Measurements from ENCODE around the gene HIGD2B.
"Not testable (repeated sequence)": the region's sequence is repeated elsewhere in the genome, so short reads cannot be mapped to it uniquely, and the experiment has no call there.

Gene HIGD2B

GRCh38 chr15:72671525-72671924 lies 14.5 kb downstream of the HIGD2B start:
- H3K4me3 ChIP-seq (ENCODE audit: low read depth, low read length), result no peak overlapping the region
- no peak for DNase-seq (ENCODE audit: low read depth)
- no peak for TF ChIP-seq CTCF (IDR thresholded peaks at IDR 0.05; ENCODE audit: insufficient read depth, low read depth, low read length, missing control alignments)

- DNase-seq (ENCODE audit: low read depth), result peak; percentile 74
- TF ChIP-seq CTCF (IDR thresholded peaks at IDR 0.05; ENCODE audit: insufficient read depth, low read depth, low read length, missing control alignments), result peak; percentile 75
- peak overlapping the region; percentile 27; the same call in 1 of the 2 replicates for H3K4me3 ChIP-seq (ENCODE audit: low read depth, low read length)
Observed at GRCh38 chr15:72670656-72671352, 15.2 kb downstream of the HIGD2B start.

- DNase-seq (ENCODE audit: low read depth); H3K4me3 ChIP-seq (ENCODE audit: low read depth, low read length): not testable (repeated sequence)
Observed at GRCh38 chr15:72669803-72670202, 16.2 kb downstream of the HIGD2B start.

- H3K4me3 ChIP-seq (ENCODE audit: low read depth, low read length); DNase-seq (ENCODE audit: low read depth): not testable (repeated sequence)
Observed at GRCh38 chr15:72665706-72666105, 20.3 kb downstream of the HIGD2B start.

GRCh38 chr15:72663931-72664330 lies 22.1 kb downstream of the HIGD2B start:
- not testable (repeated sequence) for DNase-seq (ENCODE audit: low read depth); H3K4me3 ChIP-seq (ENCODE audit: low read depth, low read length)

- not testable (repeated sequence) for H3K4me3 ChIP-seq (ENCODE audit: low read depth, low read length); DNase-seq (ENCODE audit: low read depth)
Observed at GRCh38 chr15:72661081-72661480, 24.9 kb downstream of the HIGD2B start.

- H3K4me3 ChIP-seq (ENCODE audit: low read depth, low read length); DNase-seq (ENCODE audit: low read depth): not testable (repeated sequence)
Observed at GRCh38 chr15:72656014-72656413, 30.0 kb downstream of the HIGD2B start.

GRCh38 chr15:72654397-72654796 lies 31.6 kb downstream of the HIGD2B start, which contains the start of gene GOLGA6B:
Gene GOLGA6B, plus strand, starts transcription at chr15:72654697. Its CDS starts 41 bp downstream, at chr15:72654738.
- not testable (repeated sequence) for H3K4me3 ChIP-seq (ENCODE audit: low read depth, low read length); DNase-seq (ENCODE audit: low read depth)

GRCh38 chr15:72648631-72649253 lies 37.2 kb downstream of the HIGD2B start:
- not testable (repeated sequence) for H3K4me3 ChIP-seq (ENCODE audit: low read depth, low read length); DNase-seq (ENCODE audit: low read depth)

- DNase-seq (ENCODE audit: low read depth); H3K4me3 ChIP-seq (ENCODE audit: low read depth, low read length): not testable (repeated sequence)
Observed at GRCh38 chr15:72642271-72642670, 43.7 kb downstream of the HIGD2B start.

- not testable (repeated sequence) for DNase-seq (ENCODE audit: low read depth); H3K4me3 ChIP-seq (ENCODE audit: low read depth, low read length)
Observed at GRCh38 chr15:72639759-72640483, 46.1 kb downstream of the HIGD2B start.

GRCh38 chr15:72636519-72637282 lies 49.3 kb downstream of the HIGD2B start:
- H3K4me3 ChIP-seq (ENCODE audit: low read depth, low read length), result peak overlapping the region; percentile 52
- DNase-seq (ENCODE audit: low read depth), result peak; percentile 78

GRCh38 chr15:72629068-72629570 lies 56.9 kb downstream of the HIGD2B start:
- not testable (repeated sequence) for H3K4me3 ChIP-seq (ENCODE audit: low read depth, low read length); DNase-seq (ENCODE audit: low read depth)
